ENCODE measurements around the gene CCDC85C.

CCDC85C gene

DNA sequence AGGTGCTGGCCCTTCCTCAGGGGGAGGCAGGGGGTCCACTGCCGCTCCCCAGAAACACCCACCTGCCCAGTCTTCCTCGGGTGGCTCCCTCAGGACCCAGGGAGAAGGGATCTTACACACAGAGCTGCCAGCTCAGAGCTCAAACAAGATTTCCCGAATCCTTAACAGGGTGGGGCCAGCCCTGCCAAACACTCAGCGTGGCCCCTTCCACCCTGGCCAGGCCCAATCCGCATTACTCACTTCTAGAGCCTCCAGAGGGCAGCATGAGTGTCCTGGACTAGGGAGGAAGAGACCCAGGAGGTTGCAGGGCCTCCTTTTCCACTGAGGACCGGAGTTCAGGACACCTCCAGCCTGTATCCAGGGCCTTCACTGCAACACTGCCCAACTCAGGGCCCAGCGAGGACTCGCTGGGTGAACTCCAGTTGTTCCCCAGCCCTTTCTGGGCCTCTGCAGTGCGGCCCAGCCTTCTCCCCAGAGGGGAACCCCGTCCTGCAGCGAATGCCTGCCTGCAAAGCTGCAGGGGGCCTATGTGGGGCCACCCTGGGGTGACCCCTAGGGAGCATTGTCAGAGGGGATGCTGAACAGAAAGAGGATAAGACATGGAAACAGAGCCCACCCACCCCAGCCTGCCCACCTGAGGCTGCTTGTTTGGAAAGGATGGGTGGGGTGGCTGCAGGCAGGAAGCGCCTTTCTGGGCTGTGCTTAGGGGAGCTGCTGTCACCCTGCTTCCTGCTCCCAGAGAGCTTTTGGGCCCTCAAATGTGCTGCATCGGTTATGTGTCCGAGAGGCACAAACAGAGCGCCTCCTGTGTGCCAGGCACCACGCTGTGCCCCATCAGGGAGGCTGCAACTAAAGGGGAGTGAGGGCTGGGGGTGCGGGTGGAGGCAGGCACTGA is 79.0 kb downstream of the CCDC85C start:
- DNase-seq (ENCODE audit: low read depth in 2 of 2, low spot score in 1 of 2), result no peak

GRCh38 chr14:99524091-99524661 is 79.8 kb downstream of the CCDC85C start:
- DNase-seq (ENCODE audit: low read depth in 2 of 2, low spot score in 1 of 2), result no peak

- no peak for DNase-seq (ENCODE audit: low read depth in 2 of 2, low spot score in 1 of 2)
Measured at GRCh38 chr14:99523704-99524055, 80.3 kb downstream of the CCDC85C start.

DNA sequence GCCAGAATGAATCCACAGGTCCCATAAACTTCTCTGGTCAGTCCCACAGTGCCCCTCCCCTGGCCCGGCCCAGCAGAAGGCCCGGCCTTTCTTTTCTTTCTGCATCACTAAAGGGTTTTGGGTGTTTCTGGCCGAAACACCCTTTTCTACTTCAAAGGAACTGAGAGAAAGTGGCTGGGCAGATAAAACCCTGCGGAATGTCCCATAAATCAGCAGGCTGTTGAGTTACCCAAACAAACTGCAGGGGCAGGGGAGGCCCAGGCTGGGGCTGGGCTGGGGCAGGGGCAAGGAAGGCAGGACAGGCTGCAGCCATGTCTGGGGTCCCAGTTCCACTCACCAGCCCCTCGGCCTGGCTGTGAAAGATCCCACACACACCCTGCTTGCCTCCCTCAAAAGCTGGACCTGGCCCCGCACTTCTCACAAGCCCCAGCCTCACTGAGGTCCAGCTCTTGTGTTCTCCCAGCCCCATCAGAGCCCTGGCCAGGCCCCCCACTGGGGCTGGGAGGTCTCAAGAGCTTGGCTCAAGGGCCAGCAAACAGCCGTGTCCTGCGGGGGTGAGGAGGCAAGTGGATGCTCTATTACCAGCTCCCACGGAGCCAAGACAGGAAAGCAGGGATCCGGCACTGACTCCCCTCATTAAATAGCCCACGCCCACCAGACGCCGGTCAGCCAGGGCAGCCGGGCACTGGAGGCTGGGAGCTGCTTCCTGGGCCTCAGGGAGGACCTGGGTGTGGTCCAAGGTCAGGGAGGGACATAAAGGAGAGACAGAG is 80.9 kb downstream of the CCDC85C start:
- no peak for DNase-seq (ENCODE audit: low read depth in 2 of 2, low spot score in 1 of 2)

DNA sequence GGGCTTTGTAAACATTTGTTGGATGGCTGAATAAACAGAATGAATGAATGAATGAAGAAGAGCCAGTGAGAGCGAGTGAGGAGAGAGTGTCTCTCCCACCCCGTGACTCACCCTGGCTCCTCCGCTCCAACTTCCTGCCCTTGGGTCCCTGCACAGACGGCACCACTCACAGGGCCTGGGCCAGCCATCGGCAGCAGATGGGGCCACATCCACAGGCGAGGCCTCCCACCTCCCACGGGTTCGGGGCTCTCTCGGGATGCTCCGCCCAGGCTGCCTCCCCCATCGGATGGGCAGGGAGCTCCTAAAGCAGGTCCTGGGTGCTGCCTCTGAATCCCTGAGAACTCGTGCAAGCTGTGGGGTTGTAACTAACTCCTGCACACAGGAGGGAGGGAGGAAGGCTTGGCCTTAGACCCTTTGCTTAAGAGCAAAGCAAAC is 81.5 kb downstream of the CCDC85C start:
- DNase-seq (ENCODE audit: low read depth in 2 of 2, low spot score in 1 of 2), result no peak

DNA sequence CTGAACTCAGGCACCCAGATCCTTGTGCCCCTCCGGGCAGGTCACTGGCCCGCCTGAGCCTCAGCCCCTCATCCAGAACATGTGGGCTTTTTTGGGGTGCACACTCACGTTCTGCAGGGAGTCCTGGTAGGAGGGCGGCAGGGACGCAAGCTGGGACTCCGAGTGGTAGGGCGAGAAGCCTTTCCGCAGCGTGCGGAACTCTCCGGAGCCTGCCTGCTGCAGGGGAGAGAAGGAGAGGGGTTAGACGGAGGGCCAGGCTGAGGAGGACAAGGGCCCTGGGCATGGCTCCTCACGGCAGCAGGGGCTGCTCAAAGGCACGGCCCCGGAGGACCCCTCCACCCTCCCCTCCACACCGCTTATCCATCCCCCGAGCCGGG is 82.0 kb downstream of the CCDC85C start:
- DNase-seq (ENCODE audit: low read depth in 2 of 2, low spot score in 1 of 2), result no peak

DNA sequence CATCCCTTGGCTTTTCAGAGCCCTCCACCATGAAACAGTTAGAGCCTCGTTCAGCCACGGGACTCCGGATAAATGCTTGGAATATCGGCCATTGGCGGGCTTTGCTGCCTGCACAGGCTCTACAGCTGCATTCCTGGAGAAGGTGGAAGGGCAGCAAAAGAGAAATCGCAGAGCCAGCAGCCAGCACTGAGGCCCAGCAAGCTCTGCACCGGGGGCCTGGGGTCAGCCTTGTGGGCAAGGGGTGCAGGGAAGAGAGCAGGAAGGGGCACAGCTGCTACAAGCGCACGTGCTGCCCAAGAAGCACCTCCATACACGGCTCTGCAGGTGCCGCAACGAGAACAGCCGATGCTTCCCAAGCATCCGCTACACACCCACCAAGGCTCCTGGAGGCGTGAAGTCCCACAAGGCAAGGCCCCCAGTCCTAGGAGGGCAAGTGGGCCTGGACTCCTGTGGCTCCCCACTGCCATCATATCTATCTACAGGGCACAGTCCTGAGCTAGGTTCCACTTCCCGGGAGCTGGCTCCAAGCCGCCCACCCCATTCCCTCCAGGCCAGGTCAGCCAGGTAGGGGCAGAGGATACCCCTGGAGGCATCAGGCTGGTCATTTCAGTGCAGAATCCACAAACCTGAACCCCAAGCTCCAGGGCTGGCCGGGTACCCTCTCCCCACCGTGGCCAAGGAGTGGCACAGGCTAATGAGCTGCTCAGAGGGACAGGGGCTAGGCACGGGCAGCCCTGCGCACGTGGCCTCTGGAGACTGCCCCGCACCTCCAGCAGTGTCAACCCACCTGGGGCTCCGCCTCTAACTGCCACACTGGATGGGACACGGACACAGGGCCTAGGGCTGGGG is 82.6 kb downstream of the CCDC85C start:
- DNase-seq (ENCODE audit: low read depth in 2 of 2, low spot score in 1 of 2), result no peak

DNA sequence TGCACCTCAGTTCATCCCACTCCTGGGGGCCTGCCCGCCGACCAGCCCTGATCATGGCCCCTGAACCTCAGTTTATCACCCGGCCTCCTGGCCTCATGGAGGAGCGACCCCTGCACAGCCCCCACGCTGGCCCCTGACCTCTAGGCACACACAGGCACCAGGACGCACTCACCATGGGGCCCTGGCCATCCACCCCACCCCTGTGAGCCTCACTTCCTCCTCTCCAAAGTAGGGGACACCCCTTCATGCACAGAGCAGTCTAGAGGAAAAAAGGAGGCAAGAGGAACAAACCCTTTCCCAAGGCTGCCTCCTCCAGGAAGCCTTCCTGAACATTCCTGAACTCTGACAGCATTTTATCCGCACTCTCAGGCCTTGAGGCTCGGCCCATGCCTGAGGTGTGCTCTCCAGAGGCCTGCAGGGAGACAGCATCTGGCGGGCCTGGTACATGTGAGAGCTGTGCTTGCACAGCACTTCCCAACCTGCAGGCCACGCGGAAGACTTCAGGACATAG is 83.4 kb downstream of the CCDC85C start:
- no peak for DNase-seq (ENCODE audit: low read depth in 2 of 2, low spot score in 1 of 2)

- no peak for DNase-seq (ENCODE audit: low read depth in 2 of 2, low spot score in 1 of 2)
Measured at GRCh38 chr14:99519931-99520421, 84.0 kb downstream of the CCDC85C start.

- DNase-seq (ENCODE audit: low read depth in 2 of 2, low spot score in 1 of 2), result no peak
Measured at GRCh38 chr14:99519347-99519881, 84.6 kb downstream of the CCDC85C start.

DNA sequence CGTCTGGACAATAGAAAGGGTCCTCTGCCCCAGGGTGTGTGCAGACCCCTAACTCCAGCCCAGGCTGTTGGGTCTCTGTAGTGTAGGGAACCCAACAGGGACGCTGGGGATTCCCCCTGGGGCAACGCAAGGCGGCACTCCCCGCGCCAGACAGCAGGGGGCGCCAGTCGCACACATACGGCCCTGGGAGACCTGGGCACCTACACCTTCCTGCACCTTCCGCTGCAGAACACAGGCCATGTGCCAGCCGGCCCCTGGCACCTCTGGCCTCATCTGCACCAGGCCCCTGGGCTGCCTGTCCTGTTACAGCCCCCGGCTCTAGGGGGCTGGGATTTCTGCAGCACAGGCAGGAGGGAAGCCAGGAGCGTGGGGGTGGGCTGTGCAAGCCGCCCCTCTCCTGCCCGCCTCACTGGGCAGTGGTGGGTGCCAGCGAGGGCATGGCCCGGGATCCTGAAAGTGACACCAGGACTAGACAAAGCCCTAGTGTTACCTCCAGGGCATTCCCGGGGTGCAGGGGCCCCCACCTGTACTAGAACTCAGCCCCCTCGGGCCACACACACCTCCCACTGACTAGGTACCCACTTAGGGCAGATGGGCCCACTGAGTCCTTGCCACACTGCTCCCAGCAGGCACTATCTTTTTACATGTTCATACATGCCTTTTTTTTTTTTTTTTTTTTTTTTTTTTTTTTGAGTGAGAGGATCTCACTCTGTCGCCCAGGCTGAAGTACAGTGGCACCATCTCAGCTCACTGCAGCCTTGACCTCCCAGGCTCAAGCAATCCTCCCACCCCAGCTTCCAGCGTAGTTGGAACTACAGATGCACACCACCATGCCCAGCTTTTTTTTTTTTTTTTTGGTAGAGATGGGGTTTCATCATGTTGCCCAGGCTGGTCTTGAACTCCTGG is 85.3 kb downstream of the CCDC85C start:
- peak; percentile 60 to 73 for DNase-seq (ENCODE audit: low read depth in 2 of 2, low spot score in 1 of 2)

GRCh38 chr14:99517643-99518381 is 86.2 kb downstream of the CCDC85C start:
- DNase-seq (ENCODE audit: low read depth in 2 of 2, low spot score in 1 of 2), result no peak

GRCh38 chr14:99516871-99517642 is 87.0 kb downstream of the CCDC85C start:
- no peak for DNase-seq (ENCODE audit: low read depth in 2 of 2, low spot score in 1 of 2)

GRCh38 chr14:99516156-99516870 is 87.7 kb downstream of the CCDC85C start:
- no peak for DNase-seq (ENCODE audit: low read depth in 2 of 2, low spot score in 1 of 2)

GRCh38 chr14:99515301-99516155 is 88.5 kb downstream of the CCDC85C start:
- DNase-seq (ENCODE audit: low read depth in 2 of 2, low spot score in 1 of 2), result no peak

DNA sequence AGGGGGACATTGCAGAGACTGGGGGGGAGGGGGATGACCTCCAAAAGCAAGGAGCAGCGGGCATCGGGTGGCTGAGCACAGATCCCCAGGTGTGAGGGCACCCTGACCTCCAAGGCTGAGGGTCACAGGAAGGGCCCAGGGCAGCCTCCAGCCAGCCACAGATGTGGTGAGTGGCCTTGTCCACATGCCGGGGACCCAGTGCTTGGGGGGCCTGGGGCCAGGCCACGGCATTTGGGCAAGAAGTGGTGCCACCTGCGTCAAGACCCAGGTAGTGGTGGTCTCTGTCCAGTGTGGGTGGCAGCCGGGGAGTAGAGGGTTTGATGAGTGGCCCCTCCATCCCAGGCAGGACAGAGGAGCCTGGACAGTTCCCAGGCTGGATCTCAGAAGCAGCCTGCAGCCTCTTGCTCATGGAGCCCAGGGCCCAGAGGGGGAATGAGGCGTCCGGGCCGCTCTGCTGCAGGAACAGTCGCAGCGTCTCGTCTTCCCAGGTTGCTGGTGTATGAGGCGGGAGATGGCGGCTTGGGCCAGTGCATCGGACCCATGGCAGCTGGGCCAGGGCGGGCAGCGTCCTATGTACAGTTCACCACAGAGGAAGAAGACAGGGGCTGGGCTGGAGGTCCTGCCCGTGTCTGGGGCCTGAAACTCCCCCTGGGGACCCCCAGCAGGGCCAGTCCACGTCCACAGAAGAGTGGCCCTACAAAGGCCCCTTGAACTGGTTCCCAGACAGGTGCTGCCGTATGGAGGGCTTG is 89.3 kb downstream of the CCDC85C start:
- DNase-seq (ENCODE audit: low read depth in 2 of 2, low spot score in 1 of 2), result no peak

Measured in stimulated activated CD8-positive, alpha-beta memory T cell treated with anti-CD3 and anti-CD28 coated beads, Interleukin-4, amount 100 ng/mL, for 1 hour (primary cell).